GM12864 (cell line): Measurements from ENCODE around the gene CXCL14.

Source experiments
- DNase-seq: peaks from one replicate; pipeline ENCODE4 v3.0.0-alpha.2; 2011; ENCODE audit warnings: low read depth
- H3K4me3 ChIP-seq: 2 replicates; pipeline ENCODE4 v1.5.1; 2011; ENCODE audit warnings: mild to moderate bottlenecking, low read depth, low read length, control low read depth
- TF ChIP-seq, protein P1 (sequence below): IDR thresholded peaks from 2 replicates; pipeline ENCODE4 v1.5.1; 2011; ENCODE audit warnings: low read depth, mild to moderate bottlenecking, moderate library complexity, low read length, control low read depth, inconsistent platforms; ENCODE audit errors: missing control alignments

Gene CXCL14

DNA sequence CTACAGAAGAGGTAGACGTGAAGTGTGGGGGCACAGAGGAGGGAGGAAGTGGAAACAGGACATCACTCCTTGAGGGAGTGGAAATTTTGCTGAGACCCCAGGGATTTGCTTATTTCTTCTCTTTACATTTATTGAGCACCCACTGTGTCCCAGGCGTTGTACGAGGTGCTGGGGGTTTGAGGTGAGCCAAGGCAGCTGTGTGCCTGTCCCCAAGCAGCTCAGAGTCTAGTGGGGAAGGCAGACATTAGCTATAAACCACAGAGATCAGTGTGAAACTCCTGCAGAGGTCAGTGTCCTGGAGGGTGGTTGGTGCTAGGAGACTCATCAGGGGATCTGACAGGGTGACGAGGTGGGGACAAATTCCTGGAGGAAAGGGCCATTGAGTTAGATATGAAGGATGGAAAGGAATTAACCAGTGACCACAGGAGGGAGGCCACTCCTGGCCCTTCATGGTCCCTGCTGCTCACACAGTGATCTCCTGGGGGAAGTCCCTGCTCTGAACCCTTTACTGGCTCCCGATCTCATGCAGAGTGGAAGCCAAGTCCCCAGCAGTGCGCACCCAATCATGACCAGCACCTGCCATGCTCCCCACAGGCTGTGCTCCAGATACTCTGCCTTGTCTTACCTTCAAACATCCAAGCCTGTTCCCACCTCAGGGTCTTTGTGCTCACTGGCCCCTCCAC, 3.4 kb upstream of the CXCL14 start:
- no peak for DNase-seq
- H3K4me3 ChIP-seq: no peak overlapping the region
- TF ChIP-seq, protein P1, sequence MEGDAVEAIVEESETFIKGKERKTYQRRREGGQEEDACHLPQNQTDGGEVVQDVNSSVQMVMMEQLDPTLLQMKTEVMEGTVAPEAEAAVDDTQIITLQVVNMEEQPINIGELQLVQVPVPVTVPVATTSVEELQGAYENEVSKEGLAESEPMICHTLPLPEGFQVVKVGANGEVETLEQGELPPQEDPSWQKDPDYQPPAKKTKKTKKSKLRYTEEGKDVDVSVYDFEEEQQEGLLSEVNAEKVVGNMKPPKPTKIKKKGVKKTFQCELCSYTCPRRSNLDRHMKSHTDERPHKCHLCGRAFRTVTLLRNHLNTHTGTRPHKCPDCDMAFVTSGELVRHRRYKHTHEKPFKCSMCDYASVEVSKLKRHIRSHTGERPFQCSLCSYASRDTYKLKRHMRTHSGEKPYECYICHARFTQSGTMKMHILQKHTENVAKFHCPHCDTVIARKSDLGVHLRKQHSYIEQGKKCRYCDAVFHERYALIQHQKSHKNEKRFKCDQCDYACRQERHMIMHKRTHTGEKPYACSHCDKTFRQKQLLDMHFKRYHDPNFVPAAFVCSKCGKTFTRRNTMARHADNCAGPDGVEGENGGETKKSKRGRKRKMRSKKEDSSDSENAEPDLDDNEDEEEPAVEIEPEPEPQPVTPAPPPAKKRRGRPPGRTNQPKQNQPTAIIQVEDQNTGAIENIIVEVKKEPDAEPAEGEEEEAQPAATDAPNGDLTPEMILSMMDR: no peak

DNA sequence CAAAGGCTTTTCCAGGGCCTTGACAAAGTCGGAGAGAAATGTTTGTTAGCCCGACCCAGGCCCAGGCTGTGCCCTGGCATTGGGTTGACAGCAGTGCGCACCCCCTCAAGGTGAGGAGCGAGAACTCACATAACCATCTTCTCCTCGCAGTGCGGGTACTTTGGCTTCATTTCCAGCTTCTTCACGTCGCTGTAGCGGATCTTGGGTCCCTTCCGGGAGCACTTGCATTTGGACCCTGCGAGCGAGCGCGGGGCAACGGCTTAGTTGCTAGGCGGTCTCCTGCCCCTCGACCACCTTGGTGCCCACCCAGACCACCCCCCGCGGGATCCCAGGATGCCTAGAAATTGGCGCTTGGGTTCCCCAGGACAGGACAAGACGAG, 496 bp downstream of the CXCL14 start:
- TF ChIP-seq, protein P1: no peak
- no peak for DNase-seq
- no peak overlapping the region for H3K4me3 ChIP-seq

DNA sequence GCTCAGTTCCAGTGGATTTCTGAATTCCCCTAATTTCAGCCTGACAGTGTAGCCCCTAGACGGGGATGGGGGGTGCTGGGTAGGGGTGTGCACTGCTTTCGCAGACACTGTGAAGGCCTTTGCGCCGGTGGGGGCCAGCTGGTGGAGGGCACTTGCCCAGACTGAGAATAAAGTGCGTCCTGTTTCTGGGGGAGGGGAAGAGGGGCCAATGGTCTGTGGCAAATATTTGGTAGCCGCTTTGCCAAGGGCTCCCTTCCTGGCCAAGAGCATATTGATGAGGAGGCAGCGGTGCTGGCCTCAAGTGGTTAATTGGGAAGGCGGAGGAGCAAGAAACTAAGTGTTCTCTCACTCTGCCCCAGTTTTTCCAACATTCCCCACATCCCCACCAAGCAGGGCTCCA, 1.4 kb downstream of the CXCL14 start:
- TF ChIP-seq, protein P1: no peak
- no peak overlapping the region for H3K4me3 ChIP-seq
- DNase-seq: no peak

GRCh38 chr5:135576075-135576599, 2.7 kb downstream of the CXCL14 start:
- no peak for DNase-seq
- H3K4me3 ChIP-seq: no peak overlapping the region
- TF ChIP-seq, protein P1: no peak

DNA sequence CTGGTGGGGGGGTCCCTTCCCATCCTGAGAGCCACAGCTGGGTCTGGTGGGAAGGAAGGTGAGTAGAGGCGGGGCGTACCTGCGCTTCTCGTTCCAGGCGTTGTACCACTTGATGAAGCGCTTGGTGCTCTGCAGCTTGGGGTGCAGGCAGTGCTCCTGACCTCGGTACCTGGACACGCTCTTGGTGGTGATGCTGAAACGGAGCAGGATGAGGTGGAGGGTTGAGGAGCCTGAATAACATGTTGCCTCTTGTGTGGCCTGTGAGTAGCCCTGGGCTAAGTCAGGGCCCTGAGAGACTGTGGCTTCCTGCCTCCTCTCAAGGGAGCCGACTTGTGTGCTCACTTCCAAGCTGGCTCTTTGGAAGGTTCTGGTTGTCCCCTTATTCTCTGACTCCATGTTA, 4.3 kb downstream of the CXCL14 start:
- no peak overlapping the region for H3K4me3 ChIP-seq
- TF ChIP-seq, protein P1: no peak
- no peak for DNase-seq

- no peak for DNase-seq
- TF ChIP-seq, protein P1: no peak
- no peak overlapping the region for H3K4me3 ChIP-seq
Measured at GRCh38 chr5:135571902-135572301, 6.9 kb downstream of the CXCL14 start.

- DNase-seq: no peak
- no peak overlapping the region for H3K4me3 ChIP-seq
- TF ChIP-seq, protein P1: no peak
Measured at GRCh38 chr5:135571066-135571609, 7.7 kb downstream of the CXCL14 start.
